ENCODE data around the gene KLF1.

Gene KLF1

GRCh38 chr19:12834976-12835757, 51.8 kb downstream of the KLF1 start:
- peak; percentile 60 for DNase-seq

DNA sequence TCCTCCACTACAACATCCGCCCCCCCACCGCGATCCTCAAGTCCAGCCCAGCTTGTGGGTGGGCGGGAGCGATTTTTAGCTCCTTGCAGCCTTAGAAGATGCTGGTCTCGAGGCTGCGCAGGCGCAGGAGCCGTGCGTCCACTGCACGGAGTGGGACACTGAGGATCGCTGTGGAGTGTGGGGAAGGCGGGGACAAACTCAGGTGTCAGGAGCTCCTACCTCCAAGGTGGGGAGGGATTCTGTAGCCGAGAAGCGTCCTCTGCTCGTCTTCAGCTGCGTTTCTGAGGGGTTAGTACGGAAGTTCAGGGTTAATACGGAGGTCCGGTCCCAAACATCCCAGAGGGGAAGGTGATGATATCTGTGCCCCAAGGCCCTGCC, 52.4 kb downstream of the KLF1 start, which contains the start of gene RTBDN:
Gene RTBDN, minus strand, starts transcription at position 14 of the 378 bp plus-strand sequence. CDS start 4,600 bp downstream, outside the sequence.
- DNase-seq, result peak; percentile 57

Measured in activated CD8-positive, alpha-beta memory T cell treated with anti-CD3 and anti-CD28 coated beads for 24 hours (primary cell).